Testis (tissue), 3 donors: Measurements from ENCODE around the gene DYRK1B. TPM values are rescaled to one million over a fixed set of nuclear protein-coding genes. Genes with fewer than 3 reads are reported as not detected.

Experiments
- DNase-seq: peaks from one replicate; pipeline ENCODE4 v3.0.0-alpha.2; 2019
- H3K27ac ChIP-seq, 2 donors: fragments of 200-600 bp; sonication (generic); one replicate each; pipeline ENCODE4 v1.5.1; 2019
- H3K27me3 ChIP-seq: fragments of 200-600 bp; sonication (generic); one replicate; pipeline ENCODE4 v1.5.1; 2019
- H3K36me3 ChIP-seq: fragments of 200-600 bp; sonication (generic); one replicate; pipeline ENCODE4 v1.5.1; 2017; ENCODE audit warnings: low read depth; ENCODE audit errors: missing control alignments
- H3K4me1 ChIP-seq: fragments of 200-600 bp; sonication (generic); one replicate; pipeline ENCODE4 v1.5.1; 2019
- H3K4me3 ChIP-seq, 2 donors: fragments of 200-600 bp; sonication (generic); one replicate each; pipeline ENCODE4 v1.5.1; 2017 to 2019
- H3K9me3 ChIP-seq: fragments of 200-600 bp; sonication (generic); one replicate; pipeline ENCODE4 v1.5.1; 2017
- CTCF ChIP-seq, 3 experiments: fragments of 450-650 bp in 2 of 3; fragments of 200-600 bp in 1 of 3; sonication (generic) in 1 of 3; IDR thresholded peaks; one replicate each; pipeline ENCODE4 v1.5.1; 2016 to 2019; ENCODE audit warnings: antibody characterized with exemption in 3 of 3, mild to moderate bottlenecking in 2 of 3, moderate library complexity in 1 of 3
- POLR2A ChIP-seq: fragments of 450-650 bp; IDR thresholded peaks from one replicate; pipeline ENCODE4 v1.6.1; 2017; ENCODE audit warnings: antibody characterized with exemption, mild to moderate bottlenecking, moderate library complexity
- WGBS, 2 donors: methylation state at CpG; one replicate each; pipeline ENCODE4 v1.1.5; 2018; 5-methylcytosine and 5-hydroxymethylcytosine counted together
- intact Hi-C: fragments of 100-400 bp; cut with DNase I; formaldehyde crosslinking; loops from one replicate; pipeline ENCODE4 v1.15.1; 2023; ENCODE audit warnings: low total_unique reads
- polyA plus RNA-seq: library from polyadenylated mRNA; stranded (reverse); fragments of 350-450 nt; fragmentation: Illumina TruSeq; extraction: RNeasy Lipid Tissue Mini Kit (QIAGEN cat#74804); gene quantifications from one replicate; pipeline ENCODE4 v1.2.3, GENCODE V29; 2014; ENCODE audit warnings: low read depth, low replicate concordance; ENCODE audit not compliant: insufficient read depth
- total RNA-seq, 2 donors: library from RNA; depleted of rRNA; stranded (reverse); fragments of >200 nt; gene quantifications; one replicate each; pipeline ENCODE4 v1.2.3, GENCODE V29; 2016

The DYRK1B gene
- total and polyA plus RNA-seq, 3 donors from 2014 or later, result 90.8 to 127 (median 124) TPM

- TF ChIP-seq CTCF (IDR thresholded peaks at IDR 0.05), result no peak
- no peak for TF ChIP-seq POLR2A
- Histone ChIP-seq H3K27ac (peak overlapping the region; percentile 90 to 93), H3K27me3 (no peaks in the 10 kb centered on the region), H3K4me1 (peaks cover 15% of the 10 kb centered on the region), H3K36me3 (no peaks in the 10 kb centered on the region), H3K4me3 (peak overlapping the region; percentile 90 to 93), H3K9me3 (no peaks in the 10 kb centered on the region)
- intact Hi-C loops, result no loop called here
- no peak for DNase-seq
- 33 to 45% methylated on average over 5 of the region's 5 CpGs for WGBS, 2 donors
Observed at GRCh38 chr19:39832341-39833083, 1.4 kb downstream of the DYRK1B start.

- peaks cover 15% of the 10 kb centered on the region for H3K4me1 ChIP-seq
- H3K27ac ChIP-seq, result no peak overlapping the region
- no peaks in the 10 kb centered on the region for H3K36me3 ChIP-seq
- intact Hi-C loops, result no loop called here
- no peak overlapping the region for H3K4me3 ChIP-seq
- DNase-seq, result no peak
- TF ChIP-seq POLR2A, result no peak
- TF ChIP-seq CTCF (IDR thresholded peaks at IDR 0.05), result no peak
- H3K9me3 ChIP-seq, result no peaks in the 10 kb centered on the region
- WGBS, 2 donors, result 88 to 91% methylated on average over 16 of the region's 16 CpGs
- no peaks in the 10 kb centered on the region for H3K27me3 ChIP-seq
Observed at GRCh38 chr19:39831679-39832078, 2.3 kb downstream of the DYRK1B start.

GRCh38 chr19:39830847-39831246, 3.1 kb downstream of the DYRK1B start:
- Histone ChIP-seq H3K27me3 (no peaks in the 10 kb centered on the region), H3K9me3 (no peaks in the 10 kb centered on the region), H3K4me1 (peaks cover 15% of the 10 kb centered on the region), H3K36me3 (no peaks in the 10 kb centered on the region), H3K4me3 (no peak overlapping the region), H3K27ac (no peak overlapping the region)
- intact Hi-C loops, result no loop called here
- TF ChIP-seq CTCF (IDR thresholded peaks at IDR 0.05), result no peak
- TF ChIP-seq POLR2A, result no peak
- DNase-seq, result no peak

- H3K4me1 ChIP-seq, result peaks cover 15% of the 10 kb centered on the region
- intact Hi-C loops, result no loop called here
- H3K9me3 ChIP-seq, result no peaks in the 10 kb centered on the region
Observed at GRCh38 chr19:39830406-39830805, 3.6 kb downstream of the DYRK1B start.

More at GRCh38 chr19:39830406-39830805, 3.6 kb downstream of the DYRK1B start:
- H3K27ac ChIP-seq, result no peak overlapping the region
- WGBS, 2 donors, result 88 to 92% methylated on average over 15 to 18 of the region's 18 CpGs
- TF ChIP-seq POLR2A, result no peak
- no peak for TF ChIP-seq CTCF (IDR thresholded peaks at IDR 0.05)
- no peaks in the 10 kb centered on the region for H3K36me3 ChIP-seq
- no peak overlapping the region for H3K4me3 ChIP-seq
- no peak for DNase-seq
- no peaks in the 10 kb centered on the region for H3K27me3 ChIP-seq
